EL (cell line): ENCODE results near the gene PPP2R5C.
"Not testable (repeated sequence)": the region's sequence is repeated elsewhere in the genome, so short reads cannot be mapped to it uniquely, and the experiment has no call there.

Source experiments
- DNase-seq: peaks from one replicate; pipeline ENCODE4 v3.0.0-alpha.2; 2016

The PPP2R5C gene

DNA sequence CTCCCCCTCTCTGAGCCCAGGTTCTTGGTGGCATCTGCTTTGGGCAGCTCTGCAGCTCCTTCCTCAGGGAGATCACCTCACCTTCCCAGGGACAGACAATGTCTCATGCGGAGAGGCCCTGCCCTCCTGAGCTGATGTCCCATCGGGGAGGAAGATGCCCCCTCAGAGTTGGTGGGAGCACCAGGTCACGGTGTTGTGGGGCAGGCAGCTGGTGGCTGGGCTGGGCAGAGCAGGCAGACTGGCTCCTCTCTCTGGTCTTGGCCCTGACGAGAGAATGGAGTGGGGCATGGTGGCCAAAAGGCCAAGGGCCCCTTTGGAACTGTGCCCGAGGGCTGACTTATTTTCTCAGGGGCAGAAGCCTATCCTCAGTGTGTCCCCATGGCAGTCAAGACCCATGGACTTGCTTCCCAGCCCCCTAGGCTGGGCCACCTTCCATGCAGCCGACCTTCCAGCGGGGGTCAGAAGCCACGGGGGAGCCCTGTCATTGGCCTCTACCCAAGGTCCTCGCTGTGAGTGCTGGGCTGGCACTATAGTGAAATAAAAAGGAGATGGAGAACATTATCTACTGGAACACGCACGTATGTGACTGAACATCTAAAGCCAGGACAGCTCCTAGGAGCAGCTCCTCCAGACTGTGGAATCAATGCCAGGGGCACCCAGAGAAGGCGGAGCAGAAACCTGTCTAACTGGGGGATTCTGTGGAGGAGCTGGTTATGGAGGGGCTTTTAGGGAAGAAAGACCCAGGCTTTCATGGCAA, 21.9 kb downstream of the PPP2R5C start:
- no peak for DNase-seq

DNA sequence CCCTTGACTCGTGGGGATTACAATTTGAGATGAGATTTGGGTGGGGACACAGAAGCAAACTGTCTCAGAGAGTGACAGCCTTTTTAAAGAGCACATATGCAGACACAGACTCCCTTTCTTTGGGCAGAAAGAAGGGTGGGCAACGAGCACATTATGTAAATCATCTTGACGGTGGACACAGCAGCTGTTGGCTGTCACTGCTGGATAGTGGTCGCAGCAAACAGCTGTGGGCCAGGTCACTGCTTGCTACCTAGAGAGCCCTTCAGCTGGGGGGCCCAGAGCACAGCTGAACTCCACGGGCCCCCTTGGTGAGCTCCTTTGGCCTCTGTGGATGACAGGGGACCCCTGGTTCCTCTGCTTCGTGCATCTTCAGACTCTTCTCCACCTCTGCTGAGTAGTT, 23.1 kb downstream of the PPP2R5C start:
- no peak for DNase-seq

DNA sequence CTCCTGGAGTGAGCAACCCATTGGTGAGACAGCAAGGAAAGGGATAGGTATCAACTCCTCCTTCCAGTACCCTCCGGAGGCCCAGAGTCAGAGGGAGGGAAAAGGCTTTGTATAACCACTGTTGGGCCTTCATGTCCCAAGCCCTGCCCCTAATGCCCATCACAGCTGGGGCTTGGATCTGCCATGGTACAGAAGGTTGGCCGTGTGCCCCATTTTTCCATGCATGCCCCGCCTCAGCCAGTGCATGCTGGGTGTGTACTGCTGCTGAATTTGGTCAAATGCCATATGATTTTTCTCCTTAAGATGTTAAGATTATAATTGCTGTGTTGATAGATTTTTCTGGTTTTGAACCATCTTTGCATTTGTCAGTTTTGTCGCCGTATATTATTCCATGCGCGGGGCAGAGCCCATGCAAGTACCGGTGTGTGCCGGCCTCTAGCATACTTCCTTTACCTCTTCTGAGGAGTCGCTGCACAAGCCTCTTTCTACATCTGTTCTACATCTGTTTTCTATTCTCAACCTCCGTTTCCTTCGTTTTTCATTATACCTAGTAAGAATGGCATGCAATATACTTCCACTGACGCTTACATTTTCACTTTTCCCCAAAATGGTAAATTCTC, 26.6 kb downstream of the PPP2R5C start:
- DNase-seq = no peak

DNA sequence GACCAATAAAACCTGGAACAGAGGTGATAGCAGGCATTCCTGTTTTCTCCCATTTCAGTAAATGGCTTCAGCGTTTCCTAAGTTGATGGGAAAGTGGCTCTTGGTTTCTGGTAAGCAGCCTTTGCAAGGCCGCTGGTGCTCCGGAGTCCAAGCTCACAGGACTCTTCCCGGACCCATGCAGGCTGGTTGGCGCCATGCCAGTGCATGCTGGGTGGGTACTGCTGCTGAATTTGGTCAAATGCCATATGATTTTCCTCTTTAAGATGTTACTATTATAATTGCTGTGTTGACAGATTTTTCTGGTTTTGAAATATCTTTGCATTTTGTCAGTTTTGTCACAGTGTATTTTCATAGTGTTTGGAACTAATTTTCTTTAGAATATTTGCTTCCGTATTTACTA, 27.7 kb downstream of the PPP2R5C start:
- no peak for DNase-seq

DNA sequence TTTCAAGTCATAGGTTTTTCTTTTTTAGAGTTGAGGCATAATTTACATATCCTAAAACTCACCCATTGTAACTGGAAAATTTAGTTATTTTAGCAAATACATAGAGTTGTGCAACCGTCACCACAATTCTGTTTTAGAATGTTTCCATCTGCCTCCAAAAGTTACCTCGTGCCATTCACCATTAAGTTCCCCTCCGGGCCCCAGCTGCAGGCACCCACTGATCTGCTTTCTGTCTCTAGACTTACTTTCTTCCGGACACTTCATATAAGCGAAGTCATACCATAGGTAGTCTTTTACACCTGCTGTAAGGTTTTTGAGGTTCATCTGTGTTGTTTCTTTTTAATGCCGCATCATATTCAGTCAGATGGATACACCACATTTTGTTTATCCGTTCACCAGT, 28.7 kb downstream of the PPP2R5C start:
- no peak for DNase-seq

DNA sequence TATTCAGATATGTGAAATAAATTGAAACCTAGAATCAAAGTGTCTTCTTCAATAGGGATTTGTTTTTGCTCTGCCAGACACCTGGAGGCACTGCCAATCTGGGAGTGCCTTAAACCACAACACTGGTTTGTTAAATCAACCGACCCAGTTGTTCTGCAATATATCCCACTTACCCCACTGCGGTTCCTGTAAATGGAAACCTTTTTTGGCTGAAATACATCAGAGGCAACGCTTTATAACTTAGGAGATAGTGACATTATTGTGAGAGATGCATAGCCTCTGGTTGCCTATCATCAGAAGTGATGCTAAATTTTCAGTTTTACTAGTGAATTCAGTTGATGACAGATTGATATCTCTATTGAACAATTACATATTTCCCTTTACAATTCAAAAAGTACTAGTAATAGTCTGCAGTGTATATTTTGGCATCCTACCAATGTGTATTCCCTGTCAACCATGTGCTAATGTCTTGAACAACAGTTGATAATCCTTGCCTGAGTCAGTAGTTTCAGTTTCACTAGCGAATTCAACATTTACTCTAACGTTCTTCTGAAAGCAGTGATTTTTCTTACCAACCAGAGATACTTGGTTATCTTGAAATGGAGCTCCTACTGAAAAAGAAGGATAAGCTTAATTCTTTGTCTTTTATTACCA, 30.5 kb downstream of the PPP2R5C start:
- peak; percentile 44 for DNase-seq

DNA sequence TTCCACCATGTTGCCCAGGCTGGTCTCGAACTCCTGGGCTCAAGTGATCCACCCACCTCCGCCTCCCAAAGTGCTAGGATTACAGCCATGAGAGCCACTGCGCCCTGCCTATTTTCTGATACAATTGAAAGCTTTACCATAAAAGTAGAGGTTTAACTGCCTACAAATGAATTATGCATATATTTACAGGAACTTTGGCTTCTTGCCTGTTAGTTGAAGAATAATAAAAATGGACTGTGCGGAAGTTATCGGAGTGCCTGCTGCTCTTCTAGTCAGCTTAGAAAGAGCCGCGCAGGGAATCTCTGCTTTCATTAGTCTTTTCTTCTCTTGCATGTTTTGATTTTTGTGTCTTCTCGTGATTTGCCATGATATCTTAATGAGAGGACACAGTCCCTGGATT, 34.5 kb downstream of the PPP2R5C start:
- no peak for DNase-seq

DNA sequence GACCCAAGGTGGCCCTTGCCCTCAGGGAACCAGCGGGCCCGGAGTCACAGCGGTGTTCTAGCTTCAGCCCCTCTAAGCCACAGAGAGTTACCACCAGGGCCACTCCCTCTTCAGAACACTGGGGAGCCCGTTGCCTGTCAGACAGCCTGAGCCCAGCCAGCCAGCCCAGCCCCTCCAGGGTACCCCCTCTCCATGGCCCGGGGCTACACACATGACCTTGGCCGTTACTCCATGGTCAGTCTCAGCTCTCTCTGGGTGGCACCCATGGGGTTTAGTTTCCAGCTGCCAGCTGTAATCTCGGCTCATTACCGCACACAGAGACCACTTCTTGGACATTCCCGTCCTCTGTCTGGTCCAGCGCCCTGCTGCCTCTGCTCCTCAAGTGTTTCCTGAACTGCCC, 35.0 kb downstream of the PPP2R5C start:
- DNase-seq = no peak

DNA sequence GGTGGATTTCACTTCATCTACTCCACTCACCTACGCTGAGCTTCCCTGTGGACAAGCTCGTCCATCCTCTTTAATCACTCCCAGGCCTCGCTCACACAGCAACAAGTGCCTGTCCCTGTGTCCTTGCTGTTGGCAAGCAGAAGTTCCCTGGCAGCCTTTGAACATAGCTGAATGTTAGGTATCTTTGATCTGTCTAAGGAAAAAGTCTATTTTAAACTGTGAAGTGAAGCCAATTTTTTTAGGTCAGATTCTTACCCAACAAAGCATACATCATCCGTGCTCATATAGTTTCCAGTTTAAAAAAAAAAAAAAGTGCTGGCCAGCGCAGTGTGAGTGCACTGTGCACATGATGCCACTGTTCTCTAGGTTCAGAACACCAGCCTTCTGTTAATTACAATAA, 36.3 kb downstream of the PPP2R5C start:
- no peak for DNase-seq

DNA sequence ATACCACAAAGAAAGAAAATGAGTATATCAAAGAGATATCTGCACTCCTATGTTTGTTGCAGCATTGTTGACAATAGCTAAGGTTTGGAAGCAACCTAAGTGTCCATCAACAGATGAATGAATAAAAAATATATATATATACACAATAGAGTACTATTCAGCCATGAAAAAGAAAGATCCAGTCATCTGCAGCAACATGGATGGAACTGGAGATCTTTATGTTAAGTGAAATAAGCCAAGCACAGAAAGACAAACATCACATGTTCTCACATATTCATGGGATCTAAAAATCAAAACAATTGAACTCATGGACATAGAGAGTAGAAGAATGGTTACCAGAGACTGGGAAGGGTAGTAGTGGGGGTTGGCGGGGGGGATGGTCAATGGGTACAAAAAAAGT, 42.9 kb downstream of the PPP2R5C start:
- DNase-seq = not testable (repeated sequence)

DNA sequence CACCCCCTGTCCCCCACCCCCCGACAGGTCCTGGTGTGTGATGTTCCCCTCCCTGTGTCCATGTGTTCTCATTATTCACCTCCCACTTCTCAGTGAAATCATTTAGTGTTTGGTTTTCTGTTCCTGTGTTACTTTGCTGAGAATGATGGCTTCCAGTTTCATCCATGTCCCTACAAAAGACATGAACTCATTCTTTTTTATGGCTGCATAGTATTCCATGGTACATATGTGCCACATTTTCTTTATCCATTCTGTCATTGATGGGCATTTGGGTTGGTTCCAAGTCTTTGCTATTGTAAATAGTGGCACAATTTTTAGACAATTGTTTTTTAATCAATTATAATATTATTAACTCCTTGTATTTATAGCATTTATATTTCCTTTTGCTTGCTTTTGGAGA, 44.7 kb downstream of the PPP2R5C start:
- not testable (repeated sequence) for DNase-seq

DNA sequence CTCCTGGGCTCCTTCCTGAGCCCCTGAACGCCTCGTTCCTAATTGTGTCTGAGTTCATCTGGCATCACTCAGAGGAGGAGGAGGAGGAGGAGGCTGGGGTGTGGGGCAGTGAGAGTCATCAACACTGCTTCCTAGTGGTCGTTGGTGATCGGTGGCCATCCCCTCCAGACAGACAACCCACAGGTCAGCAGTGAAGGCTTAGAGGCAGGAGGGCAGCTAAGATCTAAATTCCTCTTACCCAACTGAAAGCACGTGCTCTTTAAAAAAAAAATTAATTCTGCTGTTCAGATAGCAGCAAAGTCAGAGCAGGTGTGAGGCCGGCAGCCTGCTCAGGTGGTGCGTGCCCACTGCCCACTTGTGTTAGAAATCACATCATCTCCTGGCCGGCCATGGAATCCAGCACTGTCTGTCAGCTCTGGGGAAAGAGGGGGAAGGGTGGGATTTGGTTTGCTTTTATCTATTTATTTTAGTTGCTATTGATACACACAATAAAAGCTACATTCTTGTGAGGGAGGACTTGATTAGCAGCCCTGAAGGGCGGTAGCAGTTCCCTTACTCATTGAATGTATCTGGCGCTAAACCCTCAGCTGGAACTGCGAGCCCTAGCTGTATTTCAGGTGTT, 46.6 kb downstream of the PPP2R5C start:
- DNase-seq = peak; percentile 28

DNA sequence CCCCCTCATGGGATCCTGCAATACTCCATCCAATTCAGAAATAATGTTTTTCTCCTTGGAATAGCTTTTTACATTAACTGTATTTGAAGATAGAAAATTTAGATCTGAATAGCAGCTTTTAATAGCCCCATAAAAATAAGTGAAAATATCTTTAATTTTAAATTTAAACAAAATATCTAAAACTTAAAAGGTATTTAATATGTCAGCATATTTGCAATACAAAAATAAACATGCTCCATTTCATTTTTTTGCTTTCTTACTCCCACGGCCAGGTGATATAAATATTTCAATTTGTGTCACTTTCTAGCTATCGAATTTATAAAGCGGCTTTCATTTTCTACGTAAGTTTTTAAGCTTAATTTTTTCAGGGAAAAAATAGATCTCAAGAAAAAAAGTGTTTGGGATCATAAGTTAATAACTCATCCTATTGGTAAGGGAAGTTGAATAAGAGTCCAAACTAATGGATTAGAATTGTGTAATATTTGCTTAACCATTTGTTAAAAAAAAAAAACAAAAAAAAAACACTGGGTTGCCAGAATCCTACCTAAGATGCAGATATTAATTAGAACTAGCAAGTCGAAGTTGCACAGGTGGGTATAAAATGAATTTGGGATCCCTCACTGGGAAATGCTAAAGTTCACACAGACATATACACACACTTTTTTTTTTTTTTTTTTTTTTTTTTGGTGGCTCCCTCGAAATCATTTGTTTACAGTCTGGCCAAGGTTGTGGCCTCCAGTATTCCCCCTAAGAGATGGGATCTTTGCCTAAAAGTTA, 47.6 kb downstream of the PPP2R5C start:
- DNase-seq = no peak

DNA sequence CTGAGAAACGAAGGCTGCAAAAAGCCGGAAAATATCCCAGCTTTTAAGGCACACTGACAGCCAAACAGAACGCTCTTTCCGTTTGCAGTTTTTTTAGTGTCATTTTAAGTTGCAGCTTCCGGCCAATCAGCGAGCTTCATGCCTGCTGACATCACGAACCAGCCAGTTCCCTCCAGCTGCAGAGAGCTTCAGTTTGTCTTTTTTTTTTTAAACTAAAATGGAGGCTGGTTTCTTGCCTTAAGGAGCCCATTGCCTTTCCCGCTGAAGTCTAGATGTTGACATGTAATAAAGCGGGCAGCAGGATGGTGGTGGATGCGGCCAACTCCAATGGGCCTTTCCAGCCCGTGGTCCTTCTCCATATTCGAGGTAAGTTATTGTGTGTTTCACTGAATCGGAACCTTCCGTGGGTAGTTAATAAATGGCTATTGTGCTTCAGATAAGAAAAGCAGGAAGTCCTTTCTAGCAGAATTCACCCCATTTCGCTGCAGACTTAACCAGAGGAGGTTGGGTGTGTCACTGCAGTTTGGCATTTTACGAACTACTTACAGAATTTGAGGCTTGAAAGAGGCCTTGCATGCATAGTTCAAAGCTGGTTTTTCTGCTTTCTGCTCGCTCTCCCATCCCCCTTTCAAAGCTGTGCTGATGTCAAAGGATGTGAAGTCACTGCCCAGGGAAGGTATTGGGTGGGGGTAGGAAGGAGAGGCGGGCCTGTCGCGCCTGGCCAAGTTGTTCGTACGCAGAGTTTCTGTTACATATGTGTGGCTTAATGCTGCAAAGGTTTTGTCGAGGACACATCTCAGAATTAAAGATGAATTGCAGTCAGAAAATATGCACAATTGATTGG, 48.4 kb downstream of the PPP2R5C start:
- peak; percentile 94 for DNase-seq

DNA sequence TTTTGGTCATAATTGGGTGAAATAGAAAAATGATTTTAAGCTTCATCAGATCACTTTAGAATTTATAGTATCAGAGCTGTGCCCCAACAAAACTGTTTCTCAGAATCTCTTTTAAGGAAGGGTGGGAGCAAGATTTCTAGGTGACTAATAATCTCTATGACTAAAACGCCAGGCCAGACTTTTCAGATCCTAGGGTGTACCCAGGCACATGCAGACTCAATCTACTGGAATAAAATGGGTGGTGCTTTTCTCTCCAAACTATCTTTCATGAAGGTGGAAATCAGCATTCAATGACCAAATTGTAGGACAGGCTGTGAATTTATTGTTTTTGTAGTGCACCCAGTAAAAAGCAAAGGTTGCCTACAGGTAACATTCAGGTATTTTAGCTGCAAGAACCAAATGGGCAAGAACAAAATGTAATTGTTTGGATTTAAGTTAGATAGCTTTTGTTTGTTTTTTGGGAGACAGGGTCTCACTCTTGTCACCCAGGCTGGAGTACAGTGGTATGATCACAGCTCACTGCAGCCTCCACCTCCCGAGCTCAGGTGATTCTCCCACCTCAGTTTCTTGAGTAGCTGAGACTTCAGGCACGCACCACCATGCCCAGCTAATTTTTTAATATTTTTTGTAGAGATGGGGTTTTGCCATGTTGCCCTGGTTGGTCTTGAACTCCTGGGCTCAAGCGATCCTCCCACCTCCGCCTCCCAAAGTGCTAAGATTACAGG, 49.5 kb downstream of the PPP2R5C start:
- peak; percentile 51 for DNase-seq

DNA sequence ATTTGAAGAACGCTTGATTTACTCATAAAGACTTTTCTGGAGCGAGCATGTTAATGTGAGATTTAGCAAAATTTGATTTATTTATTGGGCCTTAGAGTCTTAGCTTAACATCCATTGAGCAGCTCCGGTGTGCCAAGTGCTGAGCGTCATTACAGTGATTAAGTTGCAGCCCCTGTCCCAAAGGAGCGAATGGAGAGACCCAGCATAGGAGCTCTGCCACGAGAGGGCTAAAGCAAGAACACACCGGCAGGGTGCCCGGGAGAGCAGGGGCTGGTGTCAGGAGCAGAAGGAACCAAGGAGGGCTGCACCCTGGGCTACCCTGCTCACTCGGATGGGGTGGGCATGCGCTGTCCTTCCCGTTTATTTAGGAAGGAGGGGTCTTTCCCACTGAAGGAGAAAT, 50.6 kb downstream of the PPP2R5C start:
- DNase-seq = no peak

DNA sequence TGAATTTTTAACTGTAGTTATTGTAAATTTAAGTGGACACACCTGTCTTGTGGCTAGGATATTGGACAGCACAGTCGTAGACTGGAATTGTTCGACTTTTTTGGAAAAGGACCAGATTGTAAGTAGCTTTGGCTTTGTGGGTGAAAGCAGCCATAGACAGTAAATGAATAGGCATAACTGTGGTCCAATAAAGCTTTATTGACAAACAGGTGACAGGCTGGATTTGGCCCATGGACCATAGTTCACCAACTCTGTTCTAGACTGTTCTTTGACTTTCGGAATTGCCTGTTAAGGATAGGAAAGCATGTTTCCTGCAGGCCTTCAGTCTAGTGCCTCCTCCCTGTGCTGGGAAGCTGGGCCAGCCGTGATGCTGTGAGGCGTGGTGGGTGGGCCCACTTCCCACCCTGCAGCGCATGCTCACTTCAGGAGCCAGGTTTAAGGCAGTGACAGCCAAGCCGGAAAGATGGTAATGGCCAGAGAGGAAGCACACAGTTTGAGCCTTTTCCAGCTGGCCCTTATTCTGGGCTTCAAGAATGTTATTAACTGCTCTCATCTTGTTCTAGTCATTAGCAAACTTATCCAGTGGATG, 51.8 kb downstream of the PPP2R5C start:
- no peak for DNase-seq

DNA sequence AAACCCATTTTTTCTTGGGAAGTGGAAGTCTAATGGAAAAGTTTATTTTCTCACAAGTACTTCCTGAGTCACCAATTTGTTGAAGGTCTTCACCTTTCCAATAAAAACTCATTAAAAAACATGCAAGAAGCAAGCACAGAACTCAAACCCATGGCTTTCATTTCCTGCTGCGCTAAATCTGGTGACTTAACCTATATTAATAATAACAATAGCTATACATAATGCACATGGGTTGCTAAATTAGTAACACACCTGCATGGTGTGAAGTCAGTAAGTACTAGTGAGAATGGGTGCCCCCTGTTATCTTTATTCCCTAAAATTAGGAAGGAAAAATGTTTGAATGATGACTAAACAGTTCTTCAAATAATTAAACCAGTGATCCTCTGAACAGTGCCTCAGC, 52.3 kb downstream of the PPP2R5C start:
- no peak for DNase-seq

DNA sequence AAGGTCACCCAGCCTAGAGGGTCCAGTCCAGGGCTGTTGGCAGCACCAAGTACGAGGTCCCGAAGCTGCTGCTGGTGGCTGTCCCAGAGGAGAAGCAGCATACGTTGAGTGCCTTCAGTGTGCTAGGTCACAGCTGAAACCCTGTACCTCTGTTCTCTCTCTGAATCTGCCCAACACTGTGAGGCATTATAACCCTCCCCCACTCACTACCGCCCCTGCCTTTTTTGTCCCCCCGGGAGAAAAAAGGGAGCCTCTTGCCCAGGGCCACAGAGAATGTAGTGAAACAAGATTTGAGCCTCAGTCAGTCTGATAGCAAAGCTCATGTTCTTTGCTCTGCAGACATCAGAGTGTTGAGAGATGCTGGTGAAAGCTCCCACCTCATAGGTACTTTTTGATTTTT, 53.4 kb downstream of the PPP2R5C start:
- no peak for DNase-seq

DNA sequence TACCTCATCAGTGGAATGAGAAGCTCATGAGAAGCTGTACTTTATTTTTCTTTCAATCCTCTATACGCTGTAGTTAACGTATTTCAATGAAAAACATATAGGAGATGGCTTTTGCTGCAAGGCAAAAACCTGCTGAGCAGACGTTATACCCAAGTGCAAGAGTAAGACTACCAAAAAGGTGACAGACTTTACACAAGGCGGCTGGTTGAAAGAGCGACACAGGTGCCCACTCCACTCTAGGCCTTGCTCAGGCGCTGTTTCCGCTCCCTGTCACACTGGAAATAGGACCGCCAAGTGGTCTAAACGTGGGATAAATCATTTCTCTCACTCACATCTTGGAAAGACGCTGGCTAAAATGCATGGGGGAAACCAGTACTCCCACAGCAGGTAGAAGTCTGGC, 54.5 kb downstream of the PPP2R5C start:
- DNase-seq = no peak

DNA sequence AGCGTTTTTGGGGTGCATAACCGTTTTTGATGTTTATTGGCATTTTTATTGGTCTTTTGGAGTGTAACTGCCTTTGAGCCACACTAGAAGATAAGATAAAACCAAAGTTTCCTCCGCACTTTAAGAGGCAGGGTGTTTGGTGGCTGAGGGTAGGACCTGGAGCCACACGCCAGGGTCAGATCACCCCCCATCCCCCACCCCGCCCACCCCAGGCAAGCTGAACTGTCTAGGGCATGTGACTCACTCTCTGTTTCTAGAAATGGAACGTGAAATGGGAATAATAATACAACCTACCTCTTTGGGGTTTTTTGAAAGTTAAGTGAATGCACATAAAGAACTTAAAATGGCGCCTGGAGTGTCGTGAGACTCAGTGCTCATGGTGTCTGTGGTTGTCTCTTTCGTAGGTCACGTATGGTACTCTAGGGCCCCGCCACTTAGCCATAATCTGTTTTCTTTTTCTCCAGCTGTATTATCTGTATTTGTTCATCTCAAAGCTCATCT, 56.0 kb downstream of the PPP2R5C start:
- DNase-seq = no peak
